Stomach (tissue), 4 donors: ENCODE results near the gene FGF14.

Source experiments
- CTCF ChIP-seq, 7 experiments: fragments of 450-650 bp in 4 of 7; fragments of 200-600 bp in 3 of 7; sonication (generic) in 3 of 7; IDR thresholded peaks; one replicate each; pipeline ENCODE4 v1.5.1; 2016 to 2019; ENCODE audit warnings: antibody characterized with exemption in 7 of 7, control low read depth in 2 of 7, mild to moderate bottlenecking in 1 of 7
- POLR2A ChIP-seq, 4 donors: fragments of 450-650 bp; IDR thresholded peaks; one replicate each; pipeline ENCODE4 v1.6.1; 2016; ENCODE audit warnings: antibody characterized with exemption in 4 of 4, control low read depth in 2 of 4, mild to moderate bottlenecking in 1 of 4, moderate library complexity in 1 of 4

- no peak for TF ChIP-seq POLR2A (IDR thresholded peaks at IDR 0.05)
- no peak for TF ChIP-seq CTCF (IDR thresholded peaks at IDR 0.05)
Observed at GRCh38 chr13:102323505-102323904, 78.3 kb downstream of the FGF14 start.
